DMS53 (cell line): ENCODE measurements around the gene MAP2K5.
"Not testable (repeated sequence)": the region's sequence is repeated elsewhere in the genome, so short reads cannot be mapped to it uniquely, and the experiment has no call there.

Experiments
- DNase-seq: peaks from one replicate; lab custom pipeline; 2025; lab: John Stamatoyannopoulos, UW

MAP2K5 gene

DNA sequence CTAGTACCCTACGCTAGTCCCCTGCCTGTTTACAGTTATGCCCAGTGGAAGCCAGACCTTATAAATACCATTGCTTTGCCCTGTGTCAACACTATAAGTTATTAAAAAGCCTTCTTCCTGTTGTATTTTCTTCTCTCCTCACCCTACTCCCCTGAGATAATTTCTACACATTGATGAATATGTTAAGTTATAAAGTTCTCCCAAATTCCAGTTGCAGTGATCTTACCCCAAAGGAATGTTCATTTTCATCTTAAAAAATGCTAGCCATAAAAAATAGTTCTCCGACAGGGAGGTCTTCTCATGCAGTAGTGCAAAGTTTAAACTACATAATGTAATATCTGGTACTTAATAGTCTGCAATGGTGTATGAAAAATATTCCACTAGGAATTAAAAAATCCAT, 58.6 kb downstream of the MAP2K5 start:
- DNase-seq: no peak

DNA sequence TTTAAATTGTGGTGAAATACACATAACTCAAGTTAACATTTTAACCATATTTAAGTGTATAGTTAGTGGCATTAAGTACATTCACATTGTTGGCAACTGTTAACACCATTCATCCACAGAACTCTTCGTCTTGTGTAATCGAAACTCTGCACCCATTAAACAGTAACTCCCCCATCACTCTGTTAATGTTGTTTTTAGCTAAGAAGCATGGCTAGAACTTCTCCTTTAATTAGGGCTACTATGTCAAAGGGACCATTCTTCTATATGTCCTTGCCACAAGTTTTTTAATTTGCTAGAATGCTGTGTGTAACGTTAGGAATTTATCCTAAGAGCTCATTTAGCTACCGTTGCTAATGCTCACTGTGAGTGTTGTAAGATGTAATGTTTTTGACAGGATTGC, 60.6 kb downstream of the MAP2K5 start:
- DNase-seq: no peak

DNA sequence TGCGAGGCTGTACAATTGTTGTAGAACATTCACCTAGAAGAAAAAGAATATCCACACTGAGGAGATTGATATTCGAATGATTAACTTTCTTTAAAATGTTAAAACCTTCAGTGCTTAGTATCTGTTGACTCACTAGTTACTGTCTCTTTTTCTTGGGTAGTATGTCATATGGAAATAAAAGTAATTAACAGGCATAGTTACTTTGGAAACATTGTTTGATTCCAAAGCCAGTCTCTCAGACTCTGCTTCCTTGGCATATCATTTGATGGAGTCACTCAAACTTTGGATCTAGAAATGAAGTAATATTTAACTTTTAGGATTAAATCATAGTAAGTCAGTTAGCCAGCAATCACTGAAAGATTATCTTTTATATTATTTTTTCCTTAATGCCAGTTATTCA, 63.4 kb downstream of the MAP2K5 start:
- DNase-seq: no peak

DNA sequence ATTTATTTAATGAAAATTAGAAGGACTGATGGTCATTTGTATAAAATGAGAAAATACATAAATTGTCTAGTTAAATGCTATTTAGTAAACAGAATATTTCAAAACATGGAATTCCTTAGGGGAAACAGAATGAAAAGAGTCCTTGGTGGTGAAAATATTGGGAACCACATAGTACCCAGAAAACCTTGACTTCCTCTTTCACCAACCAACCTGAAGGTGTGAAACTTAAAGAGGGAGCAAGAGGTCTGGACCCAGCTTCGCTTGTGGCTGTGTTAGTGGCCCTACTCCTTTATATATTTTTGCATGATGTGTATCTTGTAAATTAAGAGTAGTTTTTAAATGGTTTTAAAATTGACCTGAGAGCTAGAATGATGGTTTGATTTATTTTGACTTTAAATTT, 64.2 kb downstream of the MAP2K5 start:
- DNase-seq: no peak

DNA sequence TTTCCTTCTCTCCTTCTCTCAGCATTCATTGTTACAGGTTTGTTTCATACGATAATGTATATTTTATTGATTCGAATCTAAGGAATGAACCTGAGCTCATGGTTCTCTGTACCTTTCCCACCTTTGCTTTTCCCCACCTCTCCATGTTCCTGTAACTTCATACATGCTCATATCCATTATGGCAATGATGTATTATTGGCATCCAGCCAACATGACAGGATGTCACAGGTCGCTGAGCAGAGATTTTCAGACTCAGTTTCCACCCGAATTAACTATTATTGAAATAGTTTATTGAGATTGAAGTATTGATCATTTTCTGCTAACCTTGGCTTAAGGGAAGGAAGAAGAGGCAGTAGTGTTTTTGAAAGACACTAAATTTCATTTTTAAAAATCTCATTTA, 64.8 kb downstream of the MAP2K5 start:
- no peak for DNase-seq

DNA sequence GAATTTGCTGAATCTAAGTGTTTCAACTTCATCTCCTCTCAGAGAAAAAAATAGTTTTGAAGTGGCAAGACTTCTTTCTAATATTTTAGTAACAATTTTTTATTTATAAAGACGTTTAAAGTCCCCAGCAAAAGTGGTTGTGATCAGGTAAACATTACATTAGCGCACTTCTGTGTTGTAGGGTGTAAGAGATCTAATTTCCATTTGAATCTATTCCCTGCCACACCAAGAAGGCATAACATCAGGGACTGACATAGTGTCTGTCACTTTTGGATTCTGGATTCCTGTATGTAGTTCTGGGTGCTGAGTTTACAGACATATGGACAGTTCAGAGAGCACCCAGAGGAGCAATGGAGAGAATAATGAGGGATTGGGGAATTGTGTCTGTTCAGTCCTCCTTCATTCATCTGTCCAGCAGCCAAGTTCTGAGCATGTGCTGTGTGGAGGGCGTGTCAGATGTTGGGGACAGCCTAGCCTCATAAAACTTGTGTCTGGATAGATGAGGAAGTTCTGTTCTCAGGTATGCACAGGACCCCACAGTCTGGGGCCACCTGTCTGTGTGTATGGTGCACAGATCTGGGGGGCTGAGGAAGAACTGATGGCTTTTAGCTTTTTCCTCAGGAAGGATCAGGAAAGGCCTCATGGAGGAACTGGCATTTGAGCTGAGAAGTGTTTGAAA, 65.6 kb downstream of the MAP2K5 start:
- no peak for DNase-seq

DNA sequence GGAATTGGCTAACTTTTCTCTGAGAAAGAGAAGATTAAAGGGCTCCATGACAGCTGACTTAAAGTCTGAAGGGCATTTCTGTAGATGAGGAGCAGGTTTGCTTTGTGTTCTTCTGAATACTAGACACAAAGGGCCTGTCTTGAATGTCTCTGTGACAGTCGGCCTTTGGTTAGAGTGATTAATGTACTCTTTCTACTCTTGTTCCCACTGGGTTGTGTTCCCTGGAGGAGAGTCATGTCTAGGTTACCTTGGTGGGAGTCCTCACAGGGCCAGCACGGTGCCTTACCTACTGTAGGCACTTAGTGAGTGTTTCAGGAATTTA, 66.1 kb downstream of the MAP2K5 start:
- no peak for DNase-seq

DNA sequence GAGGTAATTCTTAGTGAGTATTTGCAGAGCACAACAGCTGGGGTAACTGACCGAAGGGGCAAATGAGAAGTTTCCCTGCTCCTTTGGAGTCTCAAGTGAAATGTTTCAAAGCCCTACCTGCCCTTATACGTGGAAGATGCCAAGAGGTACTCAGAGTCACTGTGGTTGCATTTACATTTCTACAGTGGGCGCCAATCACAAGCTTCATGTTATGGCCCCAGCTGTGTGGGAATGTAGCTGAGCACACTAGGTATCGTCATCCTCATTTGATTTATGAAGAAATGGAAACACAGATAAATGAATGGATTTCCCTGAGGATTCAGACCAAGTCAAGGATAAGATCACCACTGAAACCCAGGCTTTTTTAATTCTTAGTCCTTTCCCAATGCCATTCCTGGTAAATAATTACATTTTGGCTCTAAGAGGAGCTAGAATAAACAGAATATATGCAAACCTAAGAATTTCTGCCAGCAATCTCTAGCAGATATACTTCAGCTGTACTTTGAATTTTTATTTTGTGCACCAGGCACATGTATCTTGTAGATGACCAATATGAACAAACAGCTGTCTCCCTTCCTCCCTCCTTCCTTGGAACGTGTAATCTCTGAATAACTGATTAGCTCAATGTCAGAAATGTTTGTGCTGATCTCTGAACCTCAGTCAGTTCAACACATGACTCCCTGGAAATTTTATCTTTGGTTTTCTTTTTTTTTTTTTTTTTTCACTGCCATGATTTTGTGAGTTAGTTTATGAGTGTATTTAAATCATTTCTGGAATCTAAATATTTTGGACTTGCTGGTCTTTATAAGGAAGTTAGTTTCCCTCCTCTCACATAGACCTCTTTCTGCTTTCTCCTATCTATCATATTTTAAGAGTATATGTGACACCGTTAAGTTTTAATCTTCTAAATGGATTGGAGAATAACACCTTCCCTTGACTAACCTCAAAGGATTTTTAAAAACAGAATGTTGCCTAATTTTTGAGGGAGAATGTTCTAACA, 69.2 kb downstream of the MAP2K5 start:
- no peak for DNase-seq

DNA sequence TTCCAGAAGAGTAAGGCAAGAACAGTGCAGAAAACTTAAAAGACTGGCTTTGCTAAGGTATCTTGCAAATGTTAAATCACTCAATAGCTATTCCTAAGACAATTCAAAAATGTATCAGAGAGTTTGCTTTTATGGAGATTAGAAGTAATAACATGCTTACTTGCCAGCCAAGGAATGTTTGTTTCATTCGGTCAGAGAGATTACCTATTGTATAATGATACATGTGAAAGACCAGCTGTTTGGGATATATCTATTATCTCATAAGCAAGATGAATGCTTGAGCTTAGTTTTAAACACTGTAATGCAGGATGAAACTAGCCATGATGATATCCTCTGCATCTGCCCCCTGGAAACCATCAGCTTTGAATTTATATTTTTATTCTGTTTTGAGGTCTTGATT, 70.7 kb downstream of the MAP2K5 start:
- DNase-seq: no peak

DNA sequence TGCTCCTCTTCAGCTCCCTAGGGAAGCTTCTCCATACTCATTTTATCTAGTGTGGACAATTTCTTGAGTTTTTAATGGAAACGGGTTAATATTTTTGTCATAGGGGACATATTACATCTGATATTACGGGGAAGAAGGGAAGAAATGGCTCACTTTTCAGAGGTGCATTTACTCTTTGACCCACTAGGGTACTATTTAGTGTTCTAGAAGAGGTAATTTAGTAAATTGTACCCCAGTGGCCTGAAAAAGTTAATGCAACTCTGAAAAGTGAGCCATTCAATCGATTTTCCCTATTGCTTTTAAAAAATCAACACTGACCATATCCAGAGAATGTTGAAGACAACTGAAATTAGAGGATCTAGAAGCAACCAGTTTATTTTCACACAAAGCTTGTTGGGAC, 71.2 kb downstream of the MAP2K5 start:
- DNase-seq: no peak

DNA sequence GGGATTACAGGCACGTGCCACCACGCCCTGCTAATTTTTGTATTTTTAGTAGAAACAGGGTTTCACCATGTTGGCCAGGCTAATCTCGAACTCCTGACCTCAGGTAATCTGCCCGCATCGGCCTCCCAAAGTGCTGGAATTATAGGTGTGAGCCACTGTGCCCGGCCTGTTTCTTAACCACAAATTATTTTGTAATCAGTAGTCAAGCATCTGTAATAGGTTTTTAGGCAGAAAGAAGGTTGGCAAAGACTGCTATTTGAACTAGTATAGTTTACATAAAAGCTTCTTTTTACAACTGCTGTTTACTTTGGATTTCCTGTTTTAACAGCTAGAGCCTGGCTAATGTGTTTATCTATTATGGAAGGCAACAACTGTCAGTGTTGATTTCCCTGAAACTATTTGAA, 72.6 kb downstream of the MAP2K5 start:
- peak; percentile 33 for DNase-seq

DNA sequence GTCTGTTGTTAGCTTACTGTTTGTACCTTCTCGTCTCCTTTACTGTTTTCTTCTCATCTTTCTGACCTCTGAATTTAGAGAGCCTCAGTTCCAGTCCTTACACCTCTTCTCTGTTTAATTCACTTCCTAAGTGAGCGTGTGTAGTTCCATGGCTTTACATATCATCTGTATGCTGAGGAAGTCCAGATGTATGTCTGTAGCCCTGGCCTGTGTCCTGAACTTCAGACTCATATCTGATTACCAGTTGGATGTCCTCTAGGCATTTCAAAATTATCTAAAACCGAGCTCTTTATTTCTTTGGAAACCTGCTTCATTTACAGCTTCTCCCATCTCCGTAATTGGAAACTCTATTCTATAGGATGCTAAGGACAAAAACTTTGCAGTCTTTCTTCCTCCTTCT, 75.8 kb downstream of the MAP2K5 start:
- no peak for DNase-seq

DNA sequence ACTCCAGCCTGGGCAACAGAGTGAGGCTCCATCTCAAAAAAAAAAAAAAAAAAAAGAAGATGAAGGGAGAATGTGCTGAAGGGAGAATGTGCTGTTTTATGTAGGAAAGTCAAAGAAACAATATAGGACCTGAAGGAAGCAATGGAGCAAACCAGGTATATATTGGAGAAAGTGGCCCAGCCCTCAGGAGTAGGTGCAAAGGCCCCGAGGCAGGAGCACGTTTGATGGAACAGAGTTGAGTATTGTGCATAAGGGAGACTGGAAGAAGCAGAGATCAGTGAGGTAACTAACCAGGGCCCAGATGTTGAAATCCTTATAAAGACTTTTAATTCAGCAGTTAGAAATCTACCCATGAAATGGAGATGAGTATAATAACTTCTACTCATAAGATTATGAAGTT, 79.6 kb downstream of the MAP2K5 start:
- DNase-seq: no peak

DNA sequence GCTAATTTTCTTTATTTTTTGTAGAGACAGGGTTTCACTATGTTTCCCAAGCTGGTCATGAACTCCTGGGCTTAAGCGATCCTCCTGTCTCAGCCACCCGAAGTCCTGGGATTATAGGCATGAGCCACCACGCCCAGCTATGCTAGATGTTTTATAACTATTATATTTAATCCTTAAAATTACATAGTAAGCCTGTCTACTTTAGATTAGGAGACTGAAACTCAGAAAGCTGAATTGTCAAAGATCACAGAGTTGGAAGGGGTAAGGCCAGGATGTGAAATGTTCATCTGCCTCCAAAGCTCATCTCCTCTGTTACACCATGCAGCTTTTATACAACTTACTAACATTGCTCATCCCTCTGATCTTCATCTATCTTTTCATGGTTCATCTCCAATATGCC, 89.8 kb downstream of the MAP2K5 start:
- DNase-seq: no peak

DNA sequence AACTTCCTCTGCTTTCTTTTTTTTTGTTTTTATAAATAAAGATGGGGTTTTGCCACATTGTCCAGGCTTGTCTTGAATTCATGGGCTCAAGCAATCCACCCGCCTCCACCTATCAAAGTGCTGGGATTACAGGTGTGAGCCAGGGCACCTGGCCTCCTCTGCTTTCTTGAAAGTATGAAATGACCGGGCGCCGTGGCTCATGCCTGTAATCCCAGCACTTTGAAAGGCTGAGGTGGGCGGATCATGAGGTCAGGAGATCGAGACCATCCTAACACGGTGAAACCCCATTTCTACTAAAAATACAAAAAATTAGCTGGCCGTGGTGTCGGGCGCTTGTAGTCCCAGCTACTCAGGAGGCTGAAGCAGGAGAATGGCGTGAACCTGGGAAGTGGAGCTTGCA, 93.4 kb downstream of the MAP2K5 start:
- DNase-seq: not testable (repeated sequence)

DNA sequence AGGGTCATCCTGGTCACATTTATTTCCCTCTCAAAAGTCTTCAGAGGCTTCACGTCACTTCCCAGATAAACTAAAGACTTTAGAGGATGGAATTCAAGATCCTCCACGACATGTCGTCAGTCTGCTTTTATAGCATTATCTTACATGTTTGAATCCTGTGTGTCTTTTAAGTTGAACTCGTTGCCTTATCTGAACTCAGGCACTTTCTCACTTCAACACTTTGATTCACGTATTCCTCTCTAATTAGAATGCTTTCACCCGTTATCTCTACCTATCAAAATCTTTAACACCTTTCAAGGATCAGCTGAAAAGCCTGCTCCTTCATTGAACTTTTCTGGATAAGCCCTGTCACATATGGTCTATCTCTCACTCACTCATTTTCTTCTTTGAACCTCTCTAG, 97.1 kb downstream of the MAP2K5 start:
- no peak for DNase-seq

DNA sequence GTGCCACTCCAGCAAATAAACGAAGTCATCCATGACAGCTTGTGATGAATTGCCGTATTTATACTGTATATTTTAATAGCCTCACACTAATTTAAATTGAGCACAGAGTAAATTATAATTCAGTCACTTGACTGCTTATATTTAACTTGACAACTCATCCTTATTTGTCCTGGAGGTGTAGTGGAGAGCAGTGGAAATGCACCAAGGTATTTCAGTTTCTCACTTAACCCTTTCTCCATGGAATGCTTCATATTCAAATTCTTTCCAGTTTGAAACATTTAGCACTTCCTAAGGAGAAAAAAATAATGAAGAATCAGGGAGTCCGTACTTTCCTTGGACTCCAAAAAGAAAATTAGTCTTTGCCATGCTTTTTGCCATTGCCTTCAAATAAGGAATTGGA, 99.0 kb downstream of the MAP2K5 start:
- peak; percentile 3 for DNase-seq

DNA sequence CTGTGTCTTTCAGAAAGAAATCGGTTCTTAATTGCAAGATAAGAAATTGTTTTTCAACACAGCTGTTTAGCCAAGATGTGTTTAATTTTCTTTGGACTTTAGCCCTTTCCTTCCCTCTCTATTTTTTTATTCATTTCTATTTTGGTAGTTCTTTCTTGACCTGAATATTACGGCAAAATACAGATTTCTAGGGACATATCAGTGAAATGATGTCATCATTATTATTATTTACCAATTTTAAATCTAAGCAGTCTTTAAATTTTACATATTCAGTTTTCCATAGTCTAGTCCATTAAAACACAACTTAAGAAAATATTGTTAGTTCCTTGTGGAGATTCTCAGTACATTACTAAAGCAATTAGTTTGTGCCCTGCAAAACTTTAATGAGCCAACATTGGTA, 104.3 kb downstream of the MAP2K5 start:
- no peak for DNase-seq

DNA sequence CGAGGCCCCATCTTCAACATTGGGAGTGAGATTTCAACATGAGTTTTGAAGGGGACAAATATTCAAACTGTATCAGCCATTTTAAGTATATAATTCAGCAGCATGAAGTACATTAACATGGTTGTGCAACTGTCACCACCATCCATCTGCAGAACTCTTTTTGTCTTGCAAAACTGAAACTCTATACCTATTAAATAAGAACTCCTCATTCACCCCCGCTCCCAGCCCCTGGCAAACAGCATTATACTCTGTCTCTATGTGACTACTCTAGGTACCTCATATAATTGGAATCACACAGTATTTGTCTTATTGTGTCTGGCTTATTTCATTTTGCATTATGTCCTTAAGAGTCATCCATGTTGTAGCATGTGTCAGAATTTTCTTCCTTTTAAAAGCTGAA, 110.1 kb downstream of the MAP2K5 start:
- DNase-seq: no peak

DNA sequence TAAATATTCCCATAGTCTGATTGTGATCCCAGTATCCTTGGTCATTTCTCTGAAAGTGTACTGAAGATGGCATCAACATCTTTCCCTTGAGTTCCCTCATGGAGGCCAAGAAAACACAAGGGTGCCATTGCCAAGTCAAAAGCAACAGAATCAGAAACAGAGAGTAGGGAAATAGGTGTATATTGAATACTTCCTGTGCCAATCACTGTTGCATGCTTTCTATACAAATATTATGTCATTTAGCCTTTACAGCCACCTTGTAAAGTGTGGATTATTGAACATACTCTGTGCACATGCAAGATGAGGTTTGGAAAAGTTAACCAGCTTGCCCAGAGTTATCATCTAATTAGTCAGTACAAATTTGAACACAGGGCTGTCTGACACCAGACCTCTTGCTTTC, 117.9 kb downstream of the MAP2K5 start:
- no peak for DNase-seq

DNA sequence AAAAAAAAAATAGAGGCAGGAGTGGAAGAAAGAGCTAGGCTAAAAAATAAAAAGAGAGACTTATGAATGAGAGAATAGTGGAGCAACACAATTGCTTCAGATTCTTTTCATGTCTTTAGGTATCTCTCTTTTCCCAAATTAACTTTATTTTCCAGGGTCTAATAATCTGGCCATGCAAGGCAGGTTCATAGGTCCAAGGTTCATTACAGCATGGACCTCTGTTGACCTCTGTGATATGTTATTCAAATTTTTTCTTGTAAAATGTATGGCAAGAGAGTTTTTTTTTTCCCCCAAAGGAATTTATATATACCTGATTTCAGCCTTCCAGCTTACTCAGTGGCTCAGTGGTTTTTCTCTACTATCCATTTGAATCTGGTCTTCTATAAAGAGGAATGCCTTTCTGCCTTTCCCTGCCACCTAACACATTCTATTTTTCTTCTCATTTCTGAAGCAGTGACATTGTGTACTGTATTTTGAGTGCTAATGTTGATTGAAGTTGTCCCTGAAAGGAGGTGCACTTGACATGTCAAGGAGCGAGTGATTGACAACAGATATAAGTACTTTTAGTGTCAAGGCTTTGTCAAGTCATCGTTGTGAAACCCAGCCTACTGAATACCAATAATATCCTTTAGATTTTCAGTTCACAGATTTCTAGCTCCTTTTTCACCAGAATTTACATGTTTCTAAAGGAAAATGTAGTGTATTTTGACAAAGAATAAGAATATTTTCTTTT, 118.5 kb downstream of the MAP2K5 start:
- peak; percentile 40 for DNase-seq

DNA sequence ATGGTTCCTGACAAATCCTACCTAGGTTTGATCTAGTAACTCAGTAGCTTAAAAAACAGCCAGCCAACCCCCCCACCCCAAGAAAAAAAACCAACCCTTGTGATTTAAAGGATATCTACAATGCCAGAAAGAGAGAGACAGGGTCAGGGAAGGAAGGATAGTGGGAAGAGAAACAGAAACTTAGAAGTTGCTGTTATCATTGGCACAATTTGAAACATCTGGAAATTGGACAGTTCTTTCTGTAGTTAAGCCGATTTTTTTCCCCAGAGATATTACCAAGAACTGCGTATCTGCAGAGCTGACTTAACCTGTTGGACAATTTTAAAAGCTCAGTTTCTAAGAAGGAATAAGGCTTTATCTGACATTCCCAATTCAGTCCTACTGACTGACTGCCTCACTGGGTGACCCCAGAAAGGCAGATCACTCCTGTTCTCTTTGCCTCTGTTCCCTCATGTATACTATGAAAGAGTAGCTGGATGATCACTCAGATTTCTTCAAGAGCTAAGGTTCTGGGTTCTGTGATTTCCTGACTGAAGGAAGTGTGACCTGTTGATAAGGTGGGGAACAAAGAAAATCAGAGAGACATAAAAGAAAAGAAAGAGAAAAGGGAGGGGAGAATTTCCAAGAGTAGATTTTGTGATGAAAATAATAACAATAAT, 128.3 kb downstream of the MAP2K5 start:
- no peak for DNase-seq
